Measurements from ENCODE around the gene FPR3. TPM values are rescaled to one million over a fixed set of nuclear protein-coding genes. Genes with fewer than 3 reads are reported as not detected.

The FPR3 gene
- total RNA-seq, 1 experiment from 2014 or later: not detected

Other genes with a start within 250 kb of the FPR3 start
- gene ZNF175, start 223.9 kb upstream of the FPR3 start, total RNA-seq (2014; rRNA removed; shearing (Covaris generic)): 2.1 and 5.7 TPM in 2 replicates
- gene SIGLEC5, start 164.8 kb upstream of the FPR3 start, total RNA-seq (2014; rRNA removed; shearing (Covaris generic)): not detected in 2 replicates
- 1.4 and 1.8 TPM in 2 replicates for gene SIGLEC14, start 148.3 kb upstream of the FPR3 start, total RNA-seq (2014; rRNA removed; shearing (Covaris generic))
- 6.5 and 9.1 TPM in 2 replicates for gene SPACA6, start 101.8 kb upstream of the FPR3 start, total RNA-seq (2014; rRNA removed; shearing (Covaris generic))
- not detected in 2 replicates for gene HAS1, start 71.2 kb upstream of the FPR3 start, total RNA-seq (2014; rRNA removed; shearing (Covaris generic))
- 0.57 and 0.98 TPM in 2 replicates for gene FPR1, start 43.3 kb upstream of the FPR3 start, total RNA-seq (2014; rRNA removed; shearing (Covaris generic))
- gene FPR2, start 34.0 kb upstream of the FPR3 start, total RNA-seq (2014; rRNA removed; shearing (Covaris generic)): 0.05 TPM in 1 of 2 replicates, not detected in the other
- gene ZNF577, start 92.8 kb downstream of the FPR3 start, total RNA-seq (2014; rRNA removed; shearing (Covaris generic)): 2.5 and 3.0 TPM in 2 replicates
- gene ZNF649, start 109.9 kb downstream of the FPR3 start, total RNA-seq (2014; rRNA removed; shearing (Covaris generic)): 5.5 and 7.4 TPM in 2 replicates
- gene ZNF613, start 132.3 kb downstream of the FPR3 start, total RNA-seq (2014; rRNA removed; shearing (Covaris generic)): 5.4 and 9.0 TPM in 2 replicates
- gene ZNF350, start 191.7 kb downstream of the FPR3 start, total RNA-seq (2014; rRNA removed; shearing (Covaris generic)): 3.9 and 5.8 TPM in 2 replicates
- 2.5 and 7.9 TPM in 2 replicates for gene ZNF615, start 213.1 kb downstream of the FPR3 start, total RNA-seq (2014; rRNA removed; shearing (Covaris generic))
- 8.9 and 9.1 TPM in 2 replicates for gene ZNF614, start 233.2 kb downstream of the FPR3 start, total RNA-seq (2014; rRNA removed; shearing (Covaris generic))